Esophagus squamous epithelium (tissue), 5 donors: ENCODE measurements around the gene EEF1AKMT1. TPM values are rescaled to one million over a fixed set of nuclear protein-coding genes. Genes with fewer than 3 reads are reported as not detected.

Experiments
- DNase-seq: peaks from one replicate; lab custom pipeline; 2025; lab: John Stamatoyannopoulos, UW
- H3K27ac ChIP-seq, 4 donors: fragments of 200-600 bp; sonication (generic); one replicate each; pipeline ENCODE4 v1.5.1; 2016 to 2019; ENCODE audit warnings: mild to moderate bottlenecking in 1 of 4
- H3K27me3 ChIP-seq, 4 donors: fragments of 200-600 bp; sonication (generic); 1 replicate in 3 of 4; 2 replicates in 1 of 4; pipeline versions ENCODE4 v1.5.1 to v1.6.0; 2017 to 2021; ENCODE audit warnings: antibody characterized with exemption in 1 of 4
- H3K36me3 ChIP-seq, 3 donors: fragments of 200-600 bp; sonication (generic); one replicate each; pipeline ENCODE4 v1.5.1; 2016 to 2019
- H3K4me1 ChIP-seq, 3 donors: fragments of 200-600 bp; sonication (generic); one replicate each; pipeline ENCODE4 v1.5.1; 2017 to 2019
- H3K4me3 ChIP-seq, 4 donors: fragments of 200-600 bp; sonication (generic); 1 replicate in 3 of 4; 2 replicates in 1 of 4; pipeline ENCODE4 v1.5.1; 2016 to 2019; ENCODE audit warnings: mild to moderate bottlenecking in 2 of 4, moderate library complexity in 1 of 4
- H3K9me3 ChIP-seq, 3 donors: fragments of 200-600 bp; sonication (generic); one replicate each; pipeline ENCODE4 v1.5.1; 2016 to 2019
- POLR2A ChIP-seq, 4 donors: fragments of 450-650 bp; IDR thresholded peaks; one replicate each; pipeline ENCODE4 v1.6.1; 2017; ENCODE audit warnings: antibody characterized with exemption in 4 of 4, mild to moderate bottlenecking in 4 of 4, moderate library complexity in 3 of 4
- WGBS, 2 donors: methylation state at CpG; one replicate each; pipeline ENCODE4 v1.1.5; 2018; 5-methylcytosine and 5-hydroxymethylcytosine counted together
- intact Hi-C: fragments of 100-400 bp; cut with DNase I; formaldehyde crosslinking; loops from one replicate; pipeline ENCODE4 v1.15.0; 2022
- total RNA-seq, 4 donors: library from RNA; depleted of rRNA; stranded (reverse); fragments of >200 nt; gene quantifications; one replicate each; pipeline ENCODE4 v1.1.0, GENCODE V29; 2016
- TF ChIP-seq, protein P1 (sequence below), 6 experiments: fragments of 450-650 bp in 4 of 6; fragments of 200-600 bp in 2 of 6; sonication (generic) in 2 of 6; IDR thresholded peaks; one replicate each; pipeline ENCODE4 v1.5.1; 2016 to 2019; ENCODE audit warnings: antibody characterized with exemption in 6 of 6, mild to moderate bottlenecking in 4 of 6, moderate library complexity in 4 of 6
- donor health status: DM: yes; HTN: yes; CAD: no.

The EEF1AKMT1 gene
- total RNA-seq, 4 donors from 2014 or later = 2.2 to 8.4 (median 5.9) TPM

DNA sequence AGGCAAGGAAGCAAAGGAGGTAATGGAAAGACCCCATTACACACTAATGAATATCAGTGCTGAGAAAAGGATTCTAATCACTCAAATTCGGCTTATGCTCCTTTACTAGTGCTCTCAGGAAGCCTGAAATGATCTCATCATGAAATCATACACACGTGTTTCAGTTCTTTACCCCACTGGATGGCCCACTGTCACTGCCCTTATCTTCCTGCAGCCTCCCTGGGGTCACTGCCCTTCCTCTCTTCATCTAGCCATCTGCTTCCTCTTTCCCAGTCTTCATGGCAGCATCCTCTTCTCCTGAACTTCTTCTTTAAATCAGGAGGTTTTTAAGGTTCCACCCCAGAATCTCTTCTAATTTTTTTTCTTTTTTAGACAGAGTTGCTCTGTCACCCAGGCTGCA, 27.9 kb upstream of the EEF1AKMT1 start:
- no peak for DNase-seq
- Histone ChIP-seq H3K4me1 (peaks cover 0 to 5% (median 0%) of the 10 kb centered on the region in 3 donors), H3K9me3 (no peaks in the 10 kb centered on the region), H3K27ac (no peak overlapping the region), H3K36me3 (peaks cover 0 to 74% (median 0%) of the 10 kb centered on the region in 3 donors), H3K27me3 (no peaks in the 10 kb centered on the region), H3K4me3 (no peak overlapping the region)
- TF ChIP-seq POLR2A (IDR thresholded peaks at IDR 0.05) = no peak
- TF ChIP-seq, protein P1, sequence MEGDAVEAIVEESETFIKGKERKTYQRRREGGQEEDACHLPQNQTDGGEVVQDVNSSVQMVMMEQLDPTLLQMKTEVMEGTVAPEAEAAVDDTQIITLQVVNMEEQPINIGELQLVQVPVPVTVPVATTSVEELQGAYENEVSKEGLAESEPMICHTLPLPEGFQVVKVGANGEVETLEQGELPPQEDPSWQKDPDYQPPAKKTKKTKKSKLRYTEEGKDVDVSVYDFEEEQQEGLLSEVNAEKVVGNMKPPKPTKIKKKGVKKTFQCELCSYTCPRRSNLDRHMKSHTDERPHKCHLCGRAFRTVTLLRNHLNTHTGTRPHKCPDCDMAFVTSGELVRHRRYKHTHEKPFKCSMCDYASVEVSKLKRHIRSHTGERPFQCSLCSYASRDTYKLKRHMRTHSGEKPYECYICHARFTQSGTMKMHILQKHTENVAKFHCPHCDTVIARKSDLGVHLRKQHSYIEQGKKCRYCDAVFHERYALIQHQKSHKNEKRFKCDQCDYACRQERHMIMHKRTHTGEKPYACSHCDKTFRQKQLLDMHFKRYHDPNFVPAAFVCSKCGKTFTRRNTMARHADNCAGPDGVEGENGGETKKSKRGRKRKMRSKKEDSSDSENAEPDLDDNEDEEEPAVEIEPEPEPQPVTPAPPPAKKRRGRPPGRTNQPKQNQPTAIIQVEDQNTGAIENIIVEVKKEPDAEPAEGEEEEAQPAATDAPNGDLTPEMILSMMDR (IDR thresholded peaks at IDR 0.05) = no peak
- intact Hi-C loops = no loop called here
- WGBS, 2 donors = 48 to 66% methylated on average over 2 of the region's 2 CpGs

DNA sequence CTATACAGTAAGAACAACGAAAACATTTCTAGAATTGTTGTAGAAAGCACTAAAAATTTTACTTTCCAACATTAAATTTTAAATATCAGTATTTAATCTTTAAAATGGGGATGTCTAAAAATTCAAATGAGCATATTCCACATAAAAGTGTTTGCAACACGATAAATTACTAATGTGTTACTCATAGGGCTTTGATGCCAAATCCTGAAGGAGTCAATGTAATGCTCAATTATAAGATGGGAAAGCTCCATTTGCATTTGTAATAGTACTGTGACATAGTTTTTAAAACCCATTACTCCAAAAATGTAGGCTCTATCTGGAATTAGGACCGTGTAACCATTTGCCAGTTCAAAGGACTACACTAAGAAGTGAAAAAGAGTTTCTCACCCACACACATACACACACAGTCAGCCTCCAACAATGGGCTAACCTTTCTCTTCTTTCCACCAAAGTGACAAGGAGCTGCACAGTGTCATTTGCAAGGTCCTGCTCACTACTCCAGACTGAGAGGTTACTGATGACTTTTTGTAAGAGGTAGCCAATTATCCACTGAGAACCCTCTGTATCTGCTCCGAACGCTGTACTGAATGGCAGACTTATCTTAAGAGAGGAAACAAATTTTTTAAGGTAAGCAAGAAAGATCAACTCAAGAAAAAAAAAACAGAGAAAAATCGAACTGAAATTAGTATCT, 26.1 kb upstream of the EEF1AKMT1 start:
- no peak for DNase-seq
- peaks cover 0 to 73% (median 0%) of the 10 kb centered on the region in 3 donors for H3K36me3 ChIP-seq
- H3K27me3 ChIP-seq = no peaks in the 10 kb centered on the region
- 67 to 70% methylated on average over 6 of the region's 6 CpGs for WGBS, 2 donors
- H3K4me3 ChIP-seq = no peak overlapping the region
- H3K27ac ChIP-seq = no peak overlapping the region
- peaks cover 0 to 5% (median 0%) of the 10 kb centered on the region in 3 donors for H3K4me1 ChIP-seq
- intact Hi-C loops = no loop called here
- no peaks in the 10 kb centered on the region for H3K9me3 ChIP-seq
- TF ChIP-seq, protein P1 (IDR thresholded peaks at IDR 0.05) = no peak
- TF ChIP-seq POLR2A (IDR thresholded peaks at IDR 0.05) = no peak

DNA sequence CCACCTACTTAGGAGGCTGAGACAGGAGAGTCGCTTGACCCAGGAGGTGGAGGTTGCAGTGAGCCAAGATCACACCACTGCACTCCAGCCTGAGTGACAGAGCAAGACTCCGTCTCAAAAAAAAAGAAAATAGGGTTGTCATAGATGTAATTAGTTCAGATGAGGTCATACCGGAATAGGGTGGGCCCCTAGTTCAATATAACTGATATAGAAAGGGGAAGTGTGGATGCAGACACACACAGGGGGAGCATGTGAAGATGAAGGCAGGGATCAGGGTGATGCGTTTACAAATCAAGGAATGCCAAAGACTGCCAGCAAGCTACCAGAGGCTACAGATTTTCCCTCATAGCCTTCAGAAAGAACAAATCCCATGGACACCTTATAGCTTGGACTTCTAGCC, 24.3 kb upstream of the EEF1AKMT1 start:
- intact Hi-C loops = no loop called here
- Histone ChIP-seq H3K9me3 (no peaks in the 10 kb centered on the region), H3K27me3 (no peaks in the 10 kb centered on the region), H3K4me1 (peaks cover 0 to 5% (median 0%) of the 10 kb centered on the region in 3 donors), H3K4me3 (no peak overlapping the region), H3K36me3 (peaks cover 0 to 84% (median 0%) of the 10 kb centered on the region in 3 donors), H3K27ac (no peak overlapping the region)
- no peak for TF ChIP-seq POLR2A (IDR thresholded peaks at IDR 0.05)
- TF ChIP-seq, protein P1 (IDR thresholded peaks at IDR 0.05) = no peak
- DNase-seq = no peak
- 84% methylated on average over 3 to 4 of the region's 4 CpGs for WGBS, 2 donors

DNA sequence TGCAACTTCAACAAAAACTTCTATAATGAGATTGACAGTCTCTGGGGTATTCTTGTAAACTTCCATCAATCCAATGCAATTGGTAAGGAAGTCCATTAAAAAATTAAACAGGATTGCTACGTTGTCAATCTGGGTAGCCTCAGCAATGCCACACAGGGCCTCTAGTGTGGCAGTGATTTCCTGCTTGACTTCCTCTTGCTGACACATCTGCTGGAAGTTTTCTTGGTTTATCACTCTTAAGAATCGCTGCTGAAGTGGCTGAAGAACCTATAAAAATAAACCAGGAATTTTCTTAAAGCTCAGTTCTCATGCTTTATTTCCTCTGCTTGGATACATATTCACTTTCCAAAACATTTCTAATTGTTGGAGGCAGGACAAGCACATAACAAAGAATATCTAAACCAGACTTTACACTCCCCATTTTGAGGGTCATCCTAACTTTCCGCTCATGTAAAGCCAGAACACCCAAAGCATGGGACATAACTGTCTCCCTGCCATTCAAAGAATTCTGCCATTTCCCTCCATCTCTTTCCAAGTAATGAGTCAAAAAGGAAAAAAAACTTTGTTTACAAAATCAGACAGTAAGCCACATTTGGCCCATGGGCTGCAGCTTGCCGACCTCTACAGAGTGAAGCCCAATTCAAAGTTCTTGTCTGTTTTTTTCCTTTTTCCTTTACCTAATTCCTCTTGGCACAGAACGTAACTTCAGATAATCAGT, 23.2 kb upstream of the EEF1AKMT1 start:
- 53 to 64% methylated on average over 5 of the region's 5 CpGs for WGBS, 2 donors
- intact Hi-C loops = no loop called here
- no peak for DNase-seq
- Histone ChIP-seq H3K27me3 (no peaks in the 10 kb centered on the region), H3K36me3 (peaks cover 0 to 88% (median 0%) of the 10 kb centered on the region in 3 donors), H3K4me1 (peaks cover 0 to 5% (median 0%) of the 10 kb centered on the region in 3 donors), H3K27ac (no peak overlapping the region), H3K9me3 (no peaks in the 10 kb centered on the region), H3K4me3 (no peak overlapping the region)
- TF ChIP-seq, protein P1 (IDR thresholded peaks at IDR 0.05) = no peak
- TF ChIP-seq POLR2A (IDR thresholded peaks at IDR 0.05) = no peak

DNA sequence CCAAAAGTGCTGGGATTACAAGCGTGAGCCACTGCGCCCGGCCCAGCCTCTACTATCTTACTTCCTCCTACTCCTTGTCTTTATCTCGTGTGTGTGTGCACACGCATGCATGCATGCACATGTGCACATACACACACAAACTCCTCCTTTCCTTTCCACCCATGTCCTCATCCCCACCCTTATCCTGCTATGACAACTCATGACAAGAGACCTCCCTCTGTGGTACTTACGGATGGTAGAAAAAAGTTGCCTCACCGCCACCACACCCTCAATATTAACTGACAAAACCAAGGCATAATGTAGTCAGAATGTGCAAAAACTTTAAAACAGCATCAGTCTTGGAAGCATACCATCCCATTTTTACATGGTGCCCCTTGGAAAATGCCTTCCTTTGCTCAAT, 15.9 kb upstream of the EEF1AKMT1 start:
- intact Hi-C loops = no loop called here
- Histone ChIP-seq H3K4me3 (no peak overlapping the region), H3K27me3 (no peaks in the 10 kb centered on the region), H3K27ac (no peak overlapping the region), H3K36me3 (peaks cover 0 to 80% (median 0%) of the 10 kb centered on the region in 3 donors), H3K9me3 (no peaks in the 10 kb centered on the region), H3K4me1 (no peaks in the 10 kb centered on the region)
- no peak for DNase-seq
- 94 to 97% methylated on average over 7 of the region's 7 CpGs for WGBS, 2 donors
- TF ChIP-seq, protein P1 (IDR thresholded peaks at IDR 0.05) = no peak
- no peak for TF ChIP-seq POLR2A (IDR thresholded peaks at IDR 0.05)
